GF-D8 (cell line): Measurements from ENCODE around the gene FBXL16.
A peak's percentile ranks its signal among the peaks of the same experiment; 100 is the strongest.

Experiments used
- DNase-seq: peaks from one replicate; lab custom pipeline; 2025; lab: John Stamatoyannopoulos, UW

FBXL16 gene

DNA sequence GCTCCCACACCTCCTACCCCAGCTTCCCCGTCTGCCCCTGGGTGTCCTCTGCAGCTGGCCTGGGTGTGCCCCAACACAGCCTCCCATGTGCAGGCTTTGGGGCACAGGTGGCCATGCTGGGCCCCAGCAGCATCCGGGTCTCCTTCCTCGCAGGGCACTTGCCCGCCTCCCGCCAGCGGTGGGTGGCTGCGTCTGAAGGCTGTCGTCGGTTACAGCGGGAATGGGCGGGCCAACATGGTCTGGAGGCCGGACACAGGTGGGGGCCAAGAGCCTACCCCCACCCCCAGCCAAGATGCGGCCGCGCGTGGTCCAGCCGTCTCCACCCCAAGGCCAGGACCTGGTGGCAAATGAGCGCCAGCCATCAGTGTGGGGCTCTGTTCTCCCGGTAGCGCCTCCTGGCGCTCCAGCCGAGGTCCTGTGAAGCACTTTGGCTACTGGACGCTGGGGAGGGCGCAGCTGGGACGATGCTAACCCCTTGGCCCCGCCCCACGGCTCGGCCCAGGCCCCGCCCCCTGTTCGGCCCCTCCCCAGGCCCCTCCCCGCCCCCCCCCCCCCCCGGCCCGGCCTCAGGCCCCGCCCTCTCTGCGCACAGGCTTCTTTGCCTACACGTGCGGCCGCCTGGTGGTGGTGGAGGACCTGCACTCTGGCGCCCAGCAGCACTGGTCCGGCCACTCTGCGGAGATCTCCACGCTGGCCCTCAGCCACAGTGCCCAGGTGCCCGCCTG is 45.0 kb downstream of the FBXL16 start:
- no peak for DNase-seq

DNA sequence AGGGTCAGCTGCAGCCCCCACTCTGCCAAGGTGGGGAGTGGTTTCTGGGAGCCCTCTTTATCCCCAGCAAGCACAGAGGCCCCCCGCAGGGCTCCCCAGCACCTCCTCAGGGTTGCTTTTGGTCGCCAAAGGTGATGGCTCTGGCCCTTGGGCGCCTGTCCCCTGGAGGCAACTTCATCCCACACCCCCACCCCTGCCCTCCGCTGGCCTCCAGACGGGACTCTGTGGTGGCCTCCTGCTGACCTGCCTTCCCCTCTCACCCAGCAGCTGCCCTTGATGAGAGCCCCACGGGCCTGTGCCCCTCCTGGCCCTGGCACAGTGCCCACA is 45.5 kb downstream of the FBXL16 start:
- no peak for DNase-seq

DNA sequence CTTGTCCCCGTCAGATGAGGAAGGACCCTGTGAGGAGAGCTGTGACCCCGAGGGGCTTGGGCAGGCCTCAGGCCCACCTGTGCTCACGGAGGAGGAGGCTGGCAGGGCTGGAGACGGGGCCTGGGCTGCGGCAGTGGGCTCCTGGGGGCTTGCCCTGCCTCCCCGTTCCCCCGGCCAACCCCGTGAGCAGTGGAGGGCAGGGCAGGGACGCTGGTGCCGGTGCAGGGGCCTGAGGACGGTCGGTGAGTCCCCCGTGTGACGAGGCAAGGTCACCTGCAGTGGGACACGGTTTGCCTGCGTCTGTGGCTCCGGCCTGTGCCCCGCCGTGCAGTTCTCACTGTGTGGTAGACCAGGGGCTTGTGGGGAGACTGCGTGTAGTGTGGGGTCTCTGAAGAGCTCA is 46.0 kb downstream of the FBXL16 start:
- no peak for DNase-seq

DNA sequence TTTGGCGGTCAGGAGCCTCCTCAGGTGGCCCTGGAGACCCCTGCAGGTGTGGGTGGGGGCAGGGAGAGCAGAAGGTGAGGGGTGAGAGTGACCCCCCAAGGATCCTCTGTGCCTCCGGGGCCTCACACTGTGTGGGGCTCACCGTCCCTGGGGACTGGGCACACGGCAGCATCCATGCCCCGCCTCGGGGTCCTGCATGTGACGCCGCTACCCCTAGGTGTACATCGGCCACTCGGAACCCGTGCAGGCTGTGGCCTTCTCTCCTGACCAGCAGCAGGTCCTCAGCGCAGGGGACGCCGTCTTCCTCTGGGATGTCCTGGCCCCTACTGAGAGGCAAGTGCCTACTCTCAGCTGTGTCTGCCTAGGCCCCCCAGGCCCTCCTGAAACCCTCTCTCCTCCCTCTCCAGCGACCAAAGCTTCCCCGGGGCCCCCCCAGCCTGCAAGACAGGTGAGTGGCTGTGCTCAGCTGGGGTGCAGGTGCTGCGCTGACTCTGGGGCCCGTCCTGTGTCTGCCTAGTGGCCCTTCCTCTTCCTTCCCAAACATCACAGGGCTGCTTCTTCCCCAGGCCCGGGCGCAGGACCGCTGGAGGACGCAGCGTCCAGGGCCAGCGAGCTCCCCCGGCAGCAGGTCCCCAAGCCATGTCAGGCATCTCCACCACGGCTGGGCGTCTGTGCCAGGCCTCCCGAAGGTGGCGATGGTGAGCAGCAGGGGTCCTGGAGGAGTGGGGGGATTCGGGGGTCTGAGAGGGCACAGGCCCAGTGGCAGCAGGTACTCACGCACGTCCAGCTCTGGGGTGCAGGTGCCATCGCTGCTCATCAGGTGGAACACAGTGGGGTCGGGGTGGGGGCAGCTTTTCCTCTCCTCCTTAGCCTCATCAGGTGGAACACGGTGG is 46.7 kb downstream of the FBXL16 start:
- no peak for DNase-seq

DNA sequence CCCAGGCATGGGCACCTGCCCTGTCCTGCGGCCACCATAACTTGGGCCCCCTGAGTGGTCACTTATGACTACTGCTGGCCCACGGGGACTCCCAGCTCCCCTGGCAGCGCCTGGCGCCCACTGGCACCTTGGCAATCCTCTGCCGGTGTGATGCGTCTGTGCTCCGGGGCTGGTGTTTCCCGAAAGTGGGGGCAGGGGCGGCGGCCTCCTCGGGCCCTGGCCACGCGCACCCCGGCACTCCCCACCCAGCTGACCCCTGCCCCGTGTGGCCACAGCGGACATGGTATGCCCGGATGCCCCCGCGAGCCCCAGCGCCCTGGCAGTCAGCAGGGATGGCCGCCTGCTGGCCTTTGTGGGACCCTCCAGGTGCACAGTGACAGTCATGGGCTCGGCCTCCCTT is 48.1 kb downstream of the FBXL16 start:
- DNase-seq: no peak

DNA sequence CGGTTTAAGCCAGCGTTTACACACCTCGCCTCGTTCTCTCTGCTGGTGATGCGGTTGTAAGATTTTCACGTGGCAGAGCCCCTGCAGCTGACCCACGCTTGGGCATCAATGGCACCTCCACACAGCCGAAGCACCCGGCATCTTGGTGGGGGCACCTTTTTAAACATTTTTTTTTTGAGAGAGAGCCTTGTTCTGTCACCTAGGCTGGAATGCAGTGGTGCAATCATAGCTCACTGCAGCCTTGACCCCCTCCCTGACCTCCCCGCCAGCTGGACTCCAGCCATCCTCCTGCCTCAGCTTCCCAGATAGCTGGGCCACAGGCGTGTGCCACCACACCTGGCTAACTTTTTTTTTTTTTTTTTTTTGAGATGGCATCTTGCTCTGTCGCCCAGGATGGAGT is 51.6 kb downstream of the FBXL16 start:
- DNase-seq: no peak

DNA sequence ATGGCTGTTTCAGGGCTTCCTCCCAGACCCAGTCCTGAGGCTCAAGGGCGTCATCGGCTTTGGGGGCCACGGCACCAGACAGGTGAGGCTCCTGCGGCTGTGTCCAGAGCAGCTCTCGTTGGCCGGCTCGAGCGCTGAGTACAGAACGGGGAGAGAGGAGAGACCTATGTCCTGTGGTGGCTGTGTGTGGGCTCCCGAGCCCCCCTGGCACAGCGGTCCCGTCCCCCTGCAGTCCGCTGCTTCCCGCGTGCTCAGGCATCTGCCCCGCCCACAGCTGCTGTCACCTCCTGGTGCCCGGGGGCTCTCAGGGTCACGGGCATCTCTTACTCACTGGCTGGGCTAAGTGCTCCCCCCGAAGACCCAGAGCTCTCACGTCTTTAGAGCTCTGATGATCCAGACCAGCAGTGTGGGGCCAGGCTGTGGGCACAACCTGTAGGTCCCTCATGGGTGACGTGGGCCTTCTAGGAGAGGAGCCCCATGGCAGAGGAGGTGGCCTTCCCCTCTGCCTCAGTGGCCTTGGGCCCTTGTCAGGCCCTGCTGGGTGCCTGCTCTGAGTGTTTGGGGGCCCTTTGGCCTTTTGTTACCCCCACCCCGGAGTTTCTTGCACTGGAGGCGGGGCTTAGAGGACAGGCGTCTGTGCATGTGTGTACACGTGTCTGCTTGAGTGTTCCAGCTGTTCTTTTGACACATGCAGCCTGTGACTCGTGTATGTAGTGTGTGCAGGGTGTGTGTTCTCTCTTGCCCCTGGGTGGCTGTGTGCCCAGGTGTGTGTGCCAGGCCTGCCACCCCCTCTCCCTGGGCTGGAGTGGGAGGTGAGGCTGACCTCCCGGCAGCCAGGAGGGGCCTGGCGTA is 52.9 kb downstream of the FBXL16 start:
- DNase-seq: no peak

DNA sequence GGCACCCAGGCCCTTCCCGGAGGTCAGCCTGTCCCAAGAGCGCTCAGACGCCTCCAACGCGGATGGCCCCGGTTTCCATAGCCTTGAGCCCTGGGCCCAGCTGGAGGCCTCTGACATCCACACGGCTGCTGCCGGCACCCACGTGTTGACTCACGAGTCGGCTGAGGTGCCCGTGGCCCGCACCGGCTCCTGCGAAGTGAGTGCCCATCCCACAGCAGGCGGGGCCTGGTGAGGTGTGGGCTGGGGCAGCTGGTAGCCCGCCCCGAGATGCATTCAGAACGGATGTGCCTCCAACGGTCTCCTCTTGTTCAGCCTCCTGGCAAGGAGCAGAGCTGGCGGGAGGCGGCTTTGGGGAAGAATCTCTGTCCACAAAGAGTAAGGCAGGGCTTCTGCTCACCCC is 53.8 kb downstream of the FBXL16 start:
- DNase-seq: no peak

DNA sequence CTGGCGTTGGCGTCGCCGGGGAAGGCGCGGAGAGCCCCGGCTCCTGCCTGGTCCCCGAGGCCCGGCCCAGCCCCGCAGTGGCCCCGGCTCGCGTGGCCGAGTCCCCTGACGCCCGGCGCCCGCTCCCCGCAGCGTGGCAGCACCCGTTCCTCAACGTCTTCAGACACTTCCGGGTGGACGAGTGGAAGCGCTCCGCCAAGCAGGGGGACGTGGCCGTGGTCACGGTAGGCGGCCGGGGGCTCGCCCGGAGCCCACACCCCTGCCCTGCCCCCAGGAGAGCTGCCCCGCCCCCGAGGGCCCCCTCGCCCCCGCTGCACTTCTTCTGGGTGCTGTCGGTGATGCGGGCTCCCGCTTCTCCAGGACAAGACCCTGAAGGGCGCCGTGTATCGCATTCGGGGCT is 56.0 kb downstream of the FBXL16 start:
- no peak for DNase-seq

DNA sequence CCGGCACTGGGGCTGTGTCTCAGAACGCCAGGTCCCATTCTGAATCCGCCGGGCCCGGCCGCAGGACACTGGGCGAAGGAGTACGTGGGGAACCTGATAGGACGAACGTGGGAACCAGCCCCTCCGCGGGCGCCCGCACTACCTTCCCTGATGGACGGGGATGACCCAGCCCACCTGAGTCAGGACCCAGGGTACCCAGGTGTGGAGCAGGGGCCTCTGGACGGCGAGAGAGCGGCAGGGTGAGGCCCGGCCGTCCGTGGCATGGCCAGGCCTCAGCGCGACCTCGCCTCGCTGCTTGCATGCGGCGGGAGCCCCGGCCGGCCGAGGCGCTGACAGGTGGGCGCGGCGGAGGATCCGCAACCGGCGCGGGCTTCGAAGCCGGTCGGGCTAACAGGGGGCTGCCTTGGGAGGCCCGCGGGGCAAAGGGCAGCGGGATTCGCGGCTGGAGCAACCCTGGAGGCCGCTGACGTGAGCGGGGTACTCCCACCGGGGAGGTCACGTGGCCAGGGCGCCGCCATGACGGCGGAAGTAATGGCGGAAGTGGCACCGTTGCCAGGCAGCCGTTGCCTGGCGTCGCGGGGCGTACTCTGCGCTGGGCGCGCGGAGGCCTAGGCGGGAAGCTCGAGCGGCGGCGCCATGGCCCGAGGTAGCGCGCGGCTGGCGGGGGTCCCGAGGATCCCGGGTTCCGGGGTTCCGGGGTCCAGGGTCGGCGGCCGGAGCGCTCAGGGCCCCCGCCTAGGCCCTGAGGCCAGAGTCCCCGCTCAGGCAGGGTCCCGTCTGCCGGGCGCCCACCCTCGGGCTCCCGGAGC is 56.6 kb downstream of the FBXL16 start, which contains the start of gene WDR90:
Gene WDR90, plus strand, starts transcription at position 585 of the 809 bp plus-strand sequence. Its CDS starts 52 bp downstream, at position 637.
- peak; percentile 75 for DNase-seq

DNA sequence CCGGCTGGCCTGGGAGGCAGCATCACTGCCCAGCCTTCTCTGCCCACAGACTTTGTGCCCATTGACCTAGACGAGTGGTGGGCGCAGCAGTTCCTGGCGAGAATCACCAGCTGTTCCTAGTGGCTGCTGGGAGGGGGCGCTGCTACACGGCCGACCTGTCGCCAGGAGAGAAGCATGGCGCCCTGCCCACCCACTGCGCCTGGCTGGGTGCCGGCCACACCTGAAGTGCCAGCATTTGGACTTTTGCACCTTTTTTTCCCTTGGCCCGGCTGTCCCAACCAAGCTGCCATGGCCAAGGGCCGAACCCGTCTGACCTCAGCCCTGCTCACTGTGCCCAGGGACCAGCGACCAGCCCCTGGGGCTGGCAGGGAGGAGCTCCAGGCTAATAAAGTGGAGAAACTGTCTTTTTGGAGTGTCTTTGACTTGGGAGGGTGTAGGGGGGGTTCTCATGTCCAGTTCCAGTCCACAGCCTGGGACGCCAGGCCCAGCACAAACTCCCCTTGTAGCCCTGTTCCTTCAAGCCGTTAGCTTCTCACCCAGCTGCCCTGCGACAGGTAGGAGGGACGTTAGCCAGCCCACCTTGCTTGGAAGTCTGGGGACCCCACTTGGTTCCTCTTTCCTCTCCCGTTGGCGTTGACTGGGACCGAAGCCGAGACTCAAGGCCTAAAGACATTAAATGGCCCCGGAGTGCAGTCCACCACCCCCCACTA is 57.4 kb downstream of the FBXL16 start:
- DNase-seq: peak; percentile 17

DNA sequence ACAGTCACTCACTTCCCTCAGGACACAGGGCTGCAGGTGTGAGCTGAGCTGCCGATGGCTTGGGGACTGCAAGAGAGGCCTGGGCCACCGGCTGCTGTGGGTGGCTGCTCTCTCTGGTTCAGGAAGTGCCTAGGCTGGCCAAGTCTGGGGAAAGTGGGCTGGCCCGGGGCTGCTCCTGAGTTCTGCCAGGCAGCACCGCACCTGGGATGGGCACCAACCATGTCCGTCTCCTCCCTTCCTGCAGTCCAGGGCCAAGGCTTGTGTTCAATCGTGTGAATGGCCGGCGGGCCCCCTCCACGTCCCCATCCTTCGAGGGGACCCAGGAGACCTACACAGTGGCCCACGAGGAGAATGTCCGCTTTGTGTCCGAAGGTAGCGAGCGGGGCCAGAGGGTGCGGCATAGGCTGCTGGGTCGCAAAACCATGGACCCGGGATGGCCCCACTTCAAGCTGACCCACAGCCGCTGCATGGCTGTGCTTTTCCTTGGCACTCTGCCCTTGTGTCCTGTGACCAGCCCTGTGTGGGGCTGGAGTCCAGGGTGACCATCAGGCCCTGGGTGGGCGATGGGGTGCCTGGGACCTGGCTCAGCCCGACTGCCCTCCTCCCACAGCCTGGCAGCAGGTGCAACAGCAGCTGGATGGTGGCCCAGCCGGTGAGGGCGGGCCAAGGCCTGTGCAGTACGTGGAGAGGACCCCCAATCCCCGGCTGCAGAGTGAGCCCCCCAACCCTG is 58.3 kb downstream of the FBXL16 start:
- no peak for DNase-seq

DNA sequence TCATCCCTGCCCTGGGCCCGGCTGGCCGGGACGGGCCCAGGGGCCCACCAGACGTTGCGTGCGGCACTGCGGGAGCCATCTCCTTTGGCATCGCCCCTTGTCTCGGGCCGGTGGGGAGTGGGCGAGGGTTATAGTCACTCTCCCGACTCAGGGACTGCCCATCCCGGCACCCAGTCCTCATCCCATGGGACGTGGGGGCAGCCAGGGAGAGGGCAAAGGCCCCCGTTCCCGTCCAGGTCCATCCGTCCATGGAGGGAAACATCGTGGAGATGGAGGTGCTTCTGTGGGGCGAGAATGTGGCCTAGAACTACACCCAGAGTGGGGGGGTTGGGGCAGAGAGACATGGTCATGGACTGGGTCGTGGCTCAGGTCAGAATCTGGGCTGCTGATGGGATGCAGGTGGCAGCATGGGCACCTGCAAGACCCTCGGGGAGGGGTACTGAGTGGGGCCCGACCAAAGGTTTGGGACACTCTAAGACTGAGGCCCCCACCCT is 58.9 kb downstream of the FBXL16 start:
- DNase-seq: no peak

DNA sequence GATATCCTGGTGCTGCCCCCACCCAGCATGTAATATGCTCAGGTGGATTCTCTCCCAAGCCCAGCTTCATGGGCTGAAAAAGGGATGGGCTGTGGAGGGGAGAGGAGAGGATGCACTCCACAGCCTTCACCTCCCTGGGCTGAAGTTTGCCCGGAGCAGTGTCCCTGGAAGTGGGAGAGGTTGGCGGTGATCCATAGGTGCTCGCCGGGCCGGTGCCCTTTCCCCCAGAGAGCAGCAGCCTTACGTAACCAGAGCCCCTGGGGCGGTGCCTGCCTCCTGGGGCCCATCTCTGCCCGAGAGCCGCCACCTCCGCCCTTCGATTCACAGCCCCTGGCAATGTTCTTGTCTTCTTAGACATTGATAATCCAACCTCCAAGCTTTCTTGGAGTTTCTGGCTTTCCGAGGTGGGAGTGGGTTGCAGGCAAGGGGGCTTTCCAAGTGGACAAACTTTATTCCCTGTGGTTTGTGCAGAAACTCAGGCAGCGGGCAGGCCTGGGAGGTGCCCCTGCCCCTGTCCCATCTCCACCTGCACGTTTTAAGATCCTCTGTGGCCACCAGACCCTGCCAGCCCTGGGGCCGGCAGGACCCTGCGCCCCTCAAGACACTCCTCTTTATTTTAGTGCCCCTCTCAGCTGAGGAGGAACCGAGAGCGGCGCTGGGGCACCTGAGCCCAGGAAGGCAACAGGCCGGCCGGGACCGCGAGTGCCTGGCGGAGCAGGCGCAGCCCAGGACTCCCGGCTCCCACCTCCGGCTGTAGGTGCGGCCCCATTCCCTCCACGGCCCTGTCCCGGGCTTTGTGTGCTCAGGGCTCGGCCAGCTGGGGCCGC is 59.5 kb downstream of the FBXL16 start:
- no peak for DNase-seq

DNA sequence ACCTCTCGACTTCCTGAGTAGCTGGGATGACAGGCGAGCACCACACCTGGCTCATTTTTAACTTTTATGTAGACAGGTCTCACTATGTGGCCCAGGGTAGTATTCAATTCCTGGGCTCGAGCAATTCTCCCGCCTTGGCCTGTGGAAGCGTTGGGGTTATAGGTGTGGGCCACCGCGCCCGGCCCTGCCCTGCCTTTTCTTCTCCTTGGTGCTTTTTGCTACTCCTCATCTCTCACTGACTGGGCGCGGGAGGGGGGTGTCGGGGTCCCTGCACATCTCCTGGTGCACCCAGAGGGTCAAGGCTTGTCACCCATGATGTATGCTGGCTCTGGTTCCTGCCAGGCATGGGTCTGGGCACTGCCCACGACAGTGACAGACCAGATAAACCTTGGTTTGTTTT is 61.0 kb downstream of the FBXL16 start:
- DNase-seq: no peak

DNA sequence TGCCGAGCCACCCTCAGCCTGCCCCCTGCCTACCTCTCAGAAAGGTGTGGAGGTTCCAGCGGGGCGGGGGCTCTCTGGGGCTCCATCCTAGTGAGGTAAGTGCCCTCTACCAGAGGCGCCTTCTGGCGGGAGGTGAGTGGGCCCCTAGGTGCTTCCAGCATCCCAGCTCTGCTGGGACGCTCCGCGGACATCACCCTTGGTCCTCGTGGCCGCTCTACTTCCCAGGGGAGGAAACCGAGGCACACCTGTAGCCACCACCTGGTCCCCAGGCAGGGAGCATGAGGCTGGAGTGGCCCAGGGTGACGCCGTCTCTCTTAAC is 62.6 kb downstream of the FBXL16 start:
- DNase-seq: no peak
